ENCODE data around the gene SC5D.
A peak's percentile ranks its signal among the peaks of the same experiment; 100 is the strongest.

Gene SC5D

GRCh38 chr11:121292495-121293287 lies at the start of gene SC5D:
Gene SC5D (plus strand): TSS chr11:121292771. CDS start chr11:121303376, 10,605 bp downstream.
- TF ChIP-seq CTCF (IDR thresholded peaks at IDR 0.05; ENCODE audit: low read depth, low read length): no peak
- H3K4me3 ChIP-seq (ENCODE audit: low read depth, low read length): peak within 1 kb of the TSS; percentile 85

GRCh38 chr11:121244884-121245283 lies 47.7 kb upstream of the SC5D start:
- no peak overlapping the region for H3K4me3 ChIP-seq (ENCODE audit: low read depth, low read length)
- no peak for TF ChIP-seq CTCF (IDR thresholded peaks at IDR 0.05; ENCODE audit: low read depth, low read length)

GRCh38 chr11:121246021-121246768 lies 46.4 kb upstream of the SC5D start:
- H3K4me3 ChIP-seq (ENCODE audit: low read depth, low read length): no peak overlapping the region
- no peak for TF ChIP-seq CTCF (IDR thresholded peaks at IDR 0.05; ENCODE audit: low read depth, low read length)

- H3K4me3 ChIP-seq (ENCODE audit: low read depth, low read length): no peak overlapping the region
Observed at GRCh38 chr11:121246769-121247035, 45.9 kb upstream of the SC5D start.

GRCh38 chr11:121248496-121248895 lies 44.1 kb upstream of the SC5D start:
- no peak for TF ChIP-seq CTCF (IDR thresholded peaks at IDR 0.05; ENCODE audit: low read depth, low read length)

More at GRCh38 chr11:121246769-121247035, 45.9 kb upstream of the SC5D start:
- no peak for TF ChIP-seq CTCF (IDR thresholded peaks at IDR 0.05; ENCODE audit: low read depth, low read length)

GRCh38 chr11:121249039-121249663 lies 43.4 kb upstream of the SC5D start:
- TF ChIP-seq CTCF (IDR thresholded peaks at IDR 0.05; ENCODE audit: low read depth, low read length): peak; percentile 79

More at GRCh38 chr11:121248496-121248895, 44.1 kb upstream of the SC5D start:
- no peak overlapping the region for H3K4me3 ChIP-seq (ENCODE audit: low read depth, low read length)

GRCh38 chr11:121250843-121251242 lies 41.7 kb upstream of the SC5D start:
- TF ChIP-seq CTCF (IDR thresholded peaks at IDR 0.05; ENCODE audit: low read depth, low read length): no peak

More at GRCh38 chr11:121249039-121249663, 43.4 kb upstream of the SC5D start:
- no peak overlapping the region for H3K4me3 ChIP-seq (ENCODE audit: low read depth, low read length)

More at GRCh38 chr11:121250843-121251242, 41.7 kb upstream of the SC5D start:
- no peak overlapping the region for H3K4me3 ChIP-seq (ENCODE audit: low read depth, low read length)

All from WI38 (cell line).